NCI-H2107 (cell line): ENCODE results near the gene ATP5MC2.
"Not testable (repeated sequence)": the region's sequence is repeated elsewhere in the genome, so short reads cannot be mapped to it uniquely, and the experiment has no call there.

Experiments
- DNase-seq: peaks from one replicate; lab custom pipeline; 2025; lab: John Stamatoyannopoulos, UW

Gene ATP5MC2

GRCh38 chr12:53646300-53646699 lies 29.6 kb downstream of the ATP5MC2 start:
- not testable (repeated sequence) for DNase-seq

GRCh38 chr12:53645165-53645564 lies 30.7 kb downstream of the ATP5MC2 start:
- DNase-seq = no peak

DNA sequence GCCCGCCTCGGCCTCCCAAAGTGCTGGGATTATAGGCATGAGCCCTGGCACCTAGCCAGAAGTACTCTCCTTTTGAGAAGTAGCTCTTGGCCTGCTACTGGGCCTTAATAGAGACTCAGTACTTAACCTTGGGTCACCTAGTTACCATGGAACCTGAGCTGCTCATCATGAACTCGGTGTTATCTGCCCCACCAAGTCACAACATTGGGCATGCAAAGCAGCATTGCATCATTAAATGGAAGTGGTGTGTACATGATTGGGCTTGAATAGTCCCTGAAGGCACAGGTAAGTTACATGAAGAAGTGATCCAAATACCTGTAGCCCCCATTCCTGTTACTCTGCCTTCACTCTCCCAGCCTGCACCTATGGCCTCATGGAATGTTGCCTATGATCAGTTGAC lies 31.8 kb downstream of the ATP5MC2 start:
- no peak for DNase-seq

GRCh38 chr12:53643232-53643979 lies 32.5 kb downstream of the ATP5MC2 start:
- DNase-seq = no peak

DNA sequence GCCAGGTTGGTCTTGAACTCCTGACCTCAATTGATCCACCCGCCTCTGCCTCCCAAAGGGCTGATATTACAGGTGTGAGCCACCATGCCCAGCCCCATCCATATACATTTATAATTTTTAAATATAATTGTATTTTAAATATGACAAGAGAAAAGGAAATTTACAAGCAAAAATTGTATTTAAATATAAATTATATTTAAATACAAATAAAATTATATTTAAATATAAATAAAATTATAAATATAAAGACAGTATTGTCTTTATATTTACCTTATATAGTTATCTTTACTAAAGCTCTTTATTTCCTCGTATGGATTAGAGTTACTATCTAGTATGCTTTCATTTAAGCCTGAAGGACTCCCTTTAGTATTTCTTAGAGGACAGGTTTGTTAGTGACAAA lies 37.8 kb downstream of the ATP5MC2 start:
- no peak for DNase-seq

DNA sequence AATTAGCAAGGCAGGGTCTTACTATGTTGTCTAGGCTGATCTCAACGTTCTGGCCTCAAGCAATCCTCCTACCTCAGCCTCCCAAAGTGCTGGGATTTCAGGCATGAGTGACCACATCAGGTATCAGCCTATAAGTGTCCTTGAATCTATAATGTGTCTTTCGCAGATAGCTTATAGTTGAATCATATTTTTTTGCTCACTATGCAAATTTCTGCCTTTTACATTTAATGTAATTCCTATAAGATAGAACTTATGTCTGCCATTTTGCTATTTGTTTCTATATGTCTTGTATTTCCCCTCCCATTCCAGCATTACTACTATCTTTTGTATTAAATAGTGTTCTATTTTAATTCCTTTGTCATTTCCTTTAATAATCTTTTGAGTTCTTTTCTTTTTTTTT lies 39.2 kb downstream of the ATP5MC2 start:
- DNase-seq = no peak

DNA sequence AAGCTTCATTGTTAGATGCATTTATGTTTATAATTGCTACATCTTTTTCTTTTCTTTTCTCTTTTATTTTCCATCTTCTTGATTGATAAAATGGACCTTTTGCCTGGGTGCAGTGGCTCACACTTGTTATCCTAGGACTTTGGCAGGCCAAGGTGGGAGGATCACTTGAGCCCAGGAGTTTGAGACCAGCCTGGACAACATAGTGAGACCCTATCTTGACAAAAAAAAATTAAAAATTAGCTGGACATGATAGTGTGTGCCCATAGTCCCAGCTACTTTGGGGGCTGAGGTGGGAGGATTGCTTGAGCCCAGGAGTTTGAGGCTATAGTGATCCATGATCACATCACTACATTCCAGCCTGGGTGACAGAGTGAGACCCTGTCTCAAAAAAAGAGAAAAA lies 40.2 kb downstream of the ATP5MC2 start:
- not testable (repeated sequence) for DNase-seq

DNA sequence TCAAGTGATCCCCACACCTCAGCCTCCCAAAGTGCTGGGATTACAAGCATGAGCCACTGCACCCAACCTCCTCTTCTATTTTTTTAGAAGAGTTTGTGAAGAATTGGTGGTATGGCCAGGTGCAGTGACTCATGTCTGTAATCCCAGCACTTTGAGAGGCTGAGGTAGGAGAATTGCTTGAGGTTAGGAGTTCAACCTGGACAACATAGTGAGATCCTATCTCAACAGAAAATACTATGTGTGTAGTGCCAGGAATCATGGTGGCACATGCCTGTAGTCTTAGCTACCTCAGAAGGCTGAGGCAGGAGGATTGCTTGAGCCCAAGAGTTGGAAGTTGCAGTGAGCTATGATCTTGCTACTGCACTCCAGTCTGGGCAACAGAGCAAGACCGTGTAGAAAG lies 44.2 kb downstream of the ATP5MC2 start:
- no peak for DNase-seq

- no peak for DNase-seq
Observed at GRCh38 chr12:53627919-53628318, 48.0 kb downstream of the ATP5MC2 start.

DNA sequence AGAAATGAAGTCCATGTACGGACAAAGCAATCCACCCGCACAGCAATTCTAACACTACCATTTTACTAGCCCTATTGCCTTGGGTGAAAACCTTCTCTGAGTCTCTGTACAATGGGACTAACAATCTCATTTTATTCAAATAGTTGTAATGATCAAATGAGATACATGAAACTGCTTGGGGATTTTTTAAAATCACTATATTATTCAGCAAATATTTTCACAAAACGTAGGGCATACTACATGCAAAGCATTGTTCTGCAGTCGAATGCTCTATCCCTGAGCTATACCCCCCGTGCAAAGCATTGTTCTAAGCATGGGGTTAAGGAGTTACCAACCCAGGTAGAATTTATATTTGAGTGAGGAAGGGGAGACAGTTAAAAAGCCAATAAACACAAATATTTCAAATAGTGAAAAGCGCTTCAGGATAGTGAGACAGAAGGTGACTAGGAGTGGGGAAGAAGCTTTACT lies 49.1 kb downstream of the ATP5MC2 start:
- no peak for DNase-seq

GRCh38 chr12:53625946-53626701 lies 49.8 kb downstream of the ATP5MC2 start, which contains the start of gene ATF7:
ATF7 (minus strand) TSS chr12:53626382; CDS start chr12:53601000, 25,382 bp downstream.
- DNase-seq = peak; percentile 99

- DNase-seq = no peak
Observed at GRCh38 chr12:53625373-53625945, 50.4 kb downstream of the ATP5MC2 start.

GRCh38 chr12:53624956-53625355 lies 50.9 kb downstream of the ATP5MC2 start:
- no peak for DNase-seq

DNA sequence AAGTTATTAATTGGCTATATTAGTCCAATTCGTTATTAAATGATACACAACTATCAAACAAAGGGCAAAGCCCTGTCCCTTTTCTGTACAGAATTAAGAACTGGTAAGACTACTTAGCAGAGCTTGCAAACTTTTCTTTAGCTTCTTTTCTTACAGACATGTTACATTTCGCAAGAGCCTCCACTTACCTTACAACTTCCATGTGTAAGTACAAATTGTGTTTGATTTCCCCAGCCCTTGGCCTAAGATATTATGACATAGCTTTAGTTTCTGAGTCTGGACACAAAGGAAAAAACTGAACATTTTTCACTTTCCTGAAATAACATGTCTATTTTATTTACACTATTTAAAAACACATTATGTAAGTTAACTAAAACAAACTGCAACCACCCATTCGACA lies 51.4 kb downstream of the ATP5MC2 start:
- DNase-seq = no peak

- DNase-seq = no peak
Observed at GRCh38 chr12:53623548-53624385, 52.1 kb downstream of the ATP5MC2 start.

DNA sequence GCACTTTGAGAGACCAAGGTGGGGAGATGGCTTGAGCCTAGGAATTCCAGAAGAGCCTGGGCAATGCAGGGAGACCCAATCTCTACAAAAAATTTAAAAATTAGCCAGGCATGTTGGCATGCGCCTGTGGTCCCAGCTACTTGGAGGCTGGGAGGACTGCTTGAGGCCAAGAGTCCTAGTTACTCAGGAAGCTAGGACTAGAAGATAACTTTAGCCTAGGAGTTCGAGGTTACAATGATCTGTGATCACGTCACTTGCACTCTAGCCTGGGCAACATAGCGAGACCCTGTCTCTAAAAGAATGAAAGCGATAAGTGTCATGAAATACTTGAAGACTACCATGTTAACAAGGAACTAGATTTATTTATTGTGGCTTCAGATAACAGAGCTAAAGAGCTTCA lies 53.2 kb downstream of the ATP5MC2 start:
- DNase-seq = no peak

- no peak for DNase-seq
Observed at GRCh38 chr12:53618275-53618674, 57.6 kb downstream of the ATP5MC2 start.

DNA sequence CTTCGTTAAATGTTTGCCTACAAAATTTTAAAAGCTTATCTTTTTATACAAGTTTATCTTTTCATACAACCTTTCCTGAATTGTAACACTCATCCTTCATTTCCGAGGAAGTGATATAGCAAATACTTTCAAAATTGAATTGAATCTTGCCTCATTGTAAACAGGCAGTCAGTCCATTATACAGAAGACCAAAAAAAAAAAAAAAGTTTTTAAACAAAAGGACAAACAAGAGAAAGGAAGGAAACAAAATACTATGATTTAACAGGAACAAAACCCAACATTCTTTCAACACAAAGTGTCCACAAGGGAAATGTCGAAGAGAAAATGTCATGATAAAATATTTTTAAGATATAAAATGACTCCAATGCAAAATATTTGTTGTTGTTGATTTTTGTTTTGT lies 58.2 kb downstream of the ATP5MC2 start:
- no peak for DNase-seq

DNA sequence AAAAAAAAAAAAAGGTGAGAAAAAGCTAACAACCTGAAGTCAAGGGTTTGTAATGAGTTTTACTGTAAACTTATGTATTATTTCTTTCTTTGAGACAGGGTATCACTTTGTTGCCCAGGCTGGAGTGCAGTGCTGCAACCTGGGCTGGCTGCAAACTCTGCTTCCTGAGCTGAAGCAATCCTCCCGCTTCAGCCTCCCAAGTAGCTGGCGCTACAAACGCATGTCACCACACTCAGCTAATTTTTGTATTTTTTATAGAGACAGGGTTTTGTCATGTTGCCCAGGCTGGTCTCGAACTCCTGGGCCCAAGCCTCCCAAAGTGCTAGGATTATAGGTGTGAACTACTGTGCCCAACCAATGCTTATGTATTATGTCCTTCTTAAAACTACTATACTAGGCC lies 58.9 kb downstream of the ATP5MC2 start:
- DNase-seq = no peak
